Hepatocyte (in vitro differentiated cells): ENCODE results near the gene ASPSCR1. TPM values are rescaled to one million over a fixed set of nuclear protein-coding genes. Genes with fewer than 3 reads are reported as not detected.

ENCODE experiments used
- DNase-seq: peaks from one replicate; pipeline ENCODE4 v3.0.0-alpha.2; 2016; ENCODE audit warnings: low spot score
- H2AFZ ChIP-seq: fragments of 200-600 bp; sonication (generic); 2 replicates; pipeline ENCODE4 v1.6.0; 2016; ENCODE audit warnings: antibody characterized with exemption, mild to moderate bottlenecking
- H3K27ac ChIP-seq: fragments of 200-600 bp; sonication (generic); 2 replicates; pipeline ENCODE4 v1.5.1; 2016; ENCODE audit warnings: mild to moderate bottlenecking
- H3K27me3 ChIP-seq: fragments of 200-600 bp; sonication (generic); 2 replicates; pipeline ENCODE4 v1.6.1; 2016
- H3K36me3 ChIP-seq: fragments of 200-600 bp; sonication (generic); replicated peaks from 2 replicates; pipeline ENCODE4 v1.5.1; 2016; ENCODE audit warnings: low read depth; ENCODE audit not compliant: insufficient read depth
- H3K4me1 ChIP-seq: fragments of 200-600 bp; sonication (generic); 2 replicates; pipeline ENCODE4 v1.5.1; 2016; ENCODE audit warnings: mild to moderate bottlenecking, moderate library complexity; ENCODE audit not compliant: insufficient read depth
- H3K4me2 ChIP-seq: fragments of 200-600 bp; sonication (generic); 2 replicates; pipeline ENCODE4 v1.6.0; 2016
- H3K4me3 ChIP-seq: fragments of 200-600 bp; sonication (generic); 2 replicates; pipeline ENCODE4 v1.5.1; 2016; ENCODE audit warnings: mild to moderate bottlenecking
- H3K79me2 ChIP-seq: fragments of 200-600 bp; sonication (generic); 2 replicates; pipeline ENCODE4 v1.6.0; 2017; ENCODE audit warnings: mild to moderate bottlenecking
- H3K9me2 ChIP-seq: fragments of 200-600 bp; sonication (generic); replicated peaks from 2 replicates; pipeline ENCODE4 v1.6.0; 2017; ENCODE audit warnings: mild to moderate bottlenecking; ENCODE audit not compliant: insufficient read depth
- H3K9me3 ChIP-seq: fragments of 200-600 bp; sonication (generic); 2 replicates; pipeline ENCODE4 v1.5.1; 2016; ENCODE audit warnings: low read depth, mild to moderate bottlenecking
- H4K20me1 ChIP-seq: fragments of 200-600 bp; sonication (generic); 2 replicates; pipeline ENCODE4 v1.6.0; 2016; ENCODE audit warnings: mild to moderate bottlenecking; ENCODE audit not compliant: insufficient read depth, poor library complexity, severe bottlenecking
- CTCF ChIP-seq: fragments of 200-600 bp; sonication (generic); IDR thresholded peaks from 2 replicates; pipeline ENCODE4 v1.5.1; 2016; ENCODE audit warnings: antibody characterized with exemption, mild to moderate bottlenecking; ENCODE audit not compliant: poor library complexity
- EZH2 ChIP-seq: fragments of 200-600 bp; sonication (generic); IDR thresholded peaks from 2 replicates; pipeline ENCODE4 v1.6.1; 2016; ENCODE audit warnings: antibody characterized with exemption, mild to moderate bottlenecking, borderline replicate concordance
- EZH2phosphoT487 ChIP-seq: fragments of 200-600 bp; sonication (generic); IDR thresholded peaks from one replicate; pipeline ENCODE4 v1.6.1; 2018; ENCODE audit warnings: antibody characterized with exemption, mild to moderate bottlenecking, low read depth, moderate library complexity; ENCODE audit not compliant: unreplicated experiment, severe bottlenecking
- WGBS: methylation state at CpG from one replicate; pipeline ENCODE4 v1.1.6; 2016; ENCODE audit warnings: low lambda C conversion rate; ENCODE audit errors: missing lambda C conversion rate; 5-methylcytosine and 5-hydroxymethylcytosine counted together
- polyA plus RNA-seq: library from polyadenylated mRNA; unstranded; fragments of >200 nt; fragmentation: Nextera tagmentation; extraction: Ambion mirVana; gene quantifications from 2 replicates; pipeline ENCODE4 v1.2.1, GENCODE V29; 2016
- total RNA-seq: library from RNA; depleted of rRNA; stranded (reverse); fragments of >200 nt; gene quantifications from 2 replicates; pipeline ENCODE4 v1.2.3, GENCODE V29; 2014

ASPSCR1 gene
- total and polyA plus RNA-seq, 2 experiments from 2014 or later = 28.4 to 45.9 TPM

- Histone ChIP-seq H3K4me2 (no peak overlapping the region), H4K20me1 (no peaks in the 10 kb centered on the region), H3K4me3 (no peak overlapping the region), H3K36me3 (no peaks in the 10 kb centered on the region), H3K79me2 (peaks cover 4% of the 10 kb centered on the region), H3K27me3 (no peaks in the 10 kb centered on the region), H3K27ac (no peak overlapping the region), H3K9me2 (no peaks in the 10 kb centered on the region), H2AFZ (no peak overlapping the region), H3K4me1 (peaks cover 28% of the 10 kb centered on the region), H3K9me3 (no peaks in the 10 kb centered on the region)
- TF ChIP-seq CTCF = no peak
- TF ChIP-seq EZH2 = no peak
- TF ChIP-seq EZH2phosphoT487 = no peak
- DNase-seq = no peak
- WGBS = 97% methylated on average over 20 of the region's 28 CpGs
Measured at GRCh38 chr17:81996232-81996756, 18.9 kb downstream of the ASPSCR1 start.

GRCh38 chr17:81996757-81997441 is 19.5 kb downstream of the ASPSCR1 start:
- Histone ChIP-seq H3K4me3 (no peak overlapping the region), H3K27ac (no peak overlapping the region), H4K20me1 (no peaks in the 10 kb centered on the region), H3K4me1 (peaks cover 22% of the 10 kb centered on the region), H3K36me3 (no peaks in the 10 kb centered on the region), H3K27me3 (no peaks in the 10 kb centered on the region), H3K79me2 (peaks cover 4% of the 10 kb centered on the region), H3K9me3 (no peaks in the 10 kb centered on the region), H3K9me2 (no peaks in the 10 kb centered on the region), H3K4me2 (no peak overlapping the region), H2AFZ (no peak overlapping the region)
- 98% methylated on average over 30 of the region's 30 CpGs for WGBS
- no peak for TF ChIP-seq EZH2
- no peak for TF ChIP-seq CTCF
- no peak for TF ChIP-seq EZH2phosphoT487
- DNase-seq = no peak

GRCh38 chr17:81998212-81998611 is 20.8 kb downstream of the ASPSCR1 start:
- TF ChIP-seq CTCF (no peak), EZH2phosphoT487 (no peak), EZH2 (no peak)
- Histone ChIP-seq H3K4me1 (peaks cover 17% of the 10 kb centered on the region), H3K4me3 (no peak overlapping the region), H3K27ac (peak overlapping the region; percentile 10), H3K9me2 (no peaks in the 10 kb centered on the region), H3K4me2 (no peak overlapping the region), H3K27me3 (no peaks in the 10 kb centered on the region), H2AFZ (no peak overlapping the region), H3K9me3 (no peaks in the 10 kb centered on the region), H3K36me3 (no peaks in the 10 kb centered on the region), H4K20me1 (no peaks in the 10 kb centered on the region), H3K79me2 (peaks cover 7% of the 10 kb centered on the region)
- DNase-seq = no peak
- WGBS = 86% methylated on average over 7 of the region's 7 CpGs
